Astrocyte of the hippocampus (primary cell): ENCODE data around the gene FOXR1.

Experiments used
- DNase-seq: peaks from one replicate; pipeline ENCODE4 v3.0.0; 2011; ENCODE audit warnings: low read depth, low spot score

FOXR1 gene, protein sequence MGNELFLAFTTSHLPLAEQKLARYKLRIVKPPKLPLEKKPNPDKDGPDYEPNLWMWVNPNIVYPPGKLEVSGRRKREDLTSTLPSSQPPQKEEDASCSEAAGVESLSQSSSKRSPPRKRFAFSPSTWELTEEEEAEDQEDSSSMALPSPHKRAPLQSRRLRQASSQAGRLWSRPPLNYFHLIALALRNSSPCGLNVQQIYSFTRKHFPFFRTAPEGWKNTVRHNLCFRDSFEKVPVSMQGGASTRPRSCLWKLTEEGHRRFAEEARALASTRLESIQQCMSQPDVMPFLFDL

DNA sequence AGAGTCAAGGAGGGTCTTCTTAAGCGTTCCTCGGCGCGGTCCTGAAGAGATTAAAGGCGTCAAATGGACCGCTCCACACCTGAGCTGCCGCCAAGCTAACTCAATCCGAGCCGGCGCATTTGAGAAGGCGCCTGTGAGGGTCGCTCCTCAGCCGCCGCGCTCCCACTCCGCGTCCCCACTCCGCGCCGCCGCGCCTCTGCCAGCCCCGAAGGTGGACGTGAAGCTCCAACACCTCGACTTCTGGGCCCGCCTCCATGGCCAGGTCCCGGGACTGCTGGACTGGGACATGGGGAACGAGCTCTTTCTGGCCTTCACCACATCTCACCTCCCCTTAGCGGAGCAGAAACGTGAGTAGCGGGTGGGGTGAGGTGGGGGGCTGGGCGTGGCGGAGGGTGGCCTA, at the start of gene FOXR1:
FOXR1 (plus strand) TSS at position 116 of the 400 bp plus-strand sequence; CDS start at position 287, 171 bp downstream.
- no peak for DNase-seq

DNA sequence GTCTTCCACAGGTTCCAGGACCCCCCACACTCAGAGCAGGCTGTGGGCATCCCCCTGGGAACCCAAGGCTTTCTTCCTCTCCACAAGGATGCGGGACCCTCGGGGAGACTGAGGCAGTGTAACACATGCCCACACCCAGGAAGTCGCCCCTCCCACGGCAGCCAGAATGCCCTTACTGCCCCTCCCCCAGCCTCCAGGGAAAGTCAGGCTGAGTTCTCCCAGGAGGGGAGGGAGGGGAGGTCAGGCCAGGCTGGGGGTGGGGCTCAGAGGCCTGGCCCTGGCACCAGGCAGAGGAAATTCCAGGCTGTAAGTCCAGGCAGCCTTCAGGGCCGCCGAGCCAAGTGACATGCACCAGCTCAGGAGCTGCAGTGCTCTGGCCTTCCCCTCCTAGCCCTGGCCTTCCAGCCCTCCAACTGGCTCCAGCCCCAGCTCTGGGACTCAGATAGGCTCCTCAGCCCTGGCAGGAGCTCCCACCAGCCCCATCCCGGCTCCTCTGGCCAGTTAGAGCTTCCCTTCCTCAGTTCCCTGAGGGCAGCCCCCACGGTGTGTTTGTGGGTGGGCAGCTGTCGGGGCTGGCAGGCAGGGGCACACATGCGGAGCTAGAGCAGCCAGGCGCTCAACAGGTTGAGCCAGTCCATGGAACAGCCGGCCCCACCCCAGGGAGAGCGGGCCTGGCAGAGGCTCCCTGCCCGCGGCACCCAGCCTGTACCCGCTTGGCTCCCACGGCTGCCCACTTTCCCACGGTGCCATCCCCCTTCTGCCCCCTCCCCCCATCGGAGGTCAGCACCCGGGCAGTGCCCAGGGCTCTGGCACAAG, 49.4 kb upstream of the FOXR1 start:
- peak; percentile 84 for DNase-seq

DNA sequence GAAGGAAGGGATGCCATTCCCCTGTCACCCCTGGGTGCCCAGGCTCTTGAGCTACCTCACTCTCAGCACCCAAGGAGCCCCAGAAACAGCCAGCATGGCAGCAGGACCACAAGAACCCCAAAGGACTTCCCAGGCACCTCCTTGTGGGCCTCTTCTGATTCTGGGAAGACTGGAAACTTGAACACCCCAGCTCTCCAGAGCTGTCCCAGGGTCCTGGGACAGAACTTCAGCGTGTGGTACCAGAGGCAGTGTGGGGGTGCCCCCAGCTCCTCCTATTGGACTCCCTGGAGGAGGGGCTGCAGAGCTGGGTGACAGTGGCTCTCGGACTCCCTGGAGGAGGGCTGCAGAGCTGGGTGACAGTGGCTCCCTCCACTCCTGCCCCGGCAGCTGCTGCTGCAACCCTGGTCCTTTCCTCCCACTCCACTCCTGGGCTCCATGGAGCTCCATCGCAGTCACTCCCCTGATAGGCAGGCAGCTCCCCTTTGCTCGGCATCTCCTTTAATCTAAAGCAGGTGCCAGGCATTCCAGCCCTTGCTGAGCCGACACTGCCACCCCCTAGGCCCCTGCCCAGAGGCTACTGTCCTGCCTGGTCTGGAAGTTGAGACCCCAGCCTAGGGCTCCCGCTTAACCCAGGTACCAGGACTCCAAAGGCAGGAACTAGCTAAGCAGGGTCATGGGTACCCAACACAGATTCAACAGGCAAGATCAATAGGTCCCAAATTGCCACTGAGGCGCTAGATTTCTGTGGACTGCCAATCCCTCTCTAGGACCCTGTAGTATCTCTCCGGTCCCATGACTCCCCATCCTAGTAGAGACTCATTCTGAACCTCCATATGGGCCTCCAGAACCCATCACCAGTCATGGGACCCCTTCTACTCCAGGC, 48.6 kb upstream of the FOXR1 start:
- no peak for DNase-seq

DNA sequence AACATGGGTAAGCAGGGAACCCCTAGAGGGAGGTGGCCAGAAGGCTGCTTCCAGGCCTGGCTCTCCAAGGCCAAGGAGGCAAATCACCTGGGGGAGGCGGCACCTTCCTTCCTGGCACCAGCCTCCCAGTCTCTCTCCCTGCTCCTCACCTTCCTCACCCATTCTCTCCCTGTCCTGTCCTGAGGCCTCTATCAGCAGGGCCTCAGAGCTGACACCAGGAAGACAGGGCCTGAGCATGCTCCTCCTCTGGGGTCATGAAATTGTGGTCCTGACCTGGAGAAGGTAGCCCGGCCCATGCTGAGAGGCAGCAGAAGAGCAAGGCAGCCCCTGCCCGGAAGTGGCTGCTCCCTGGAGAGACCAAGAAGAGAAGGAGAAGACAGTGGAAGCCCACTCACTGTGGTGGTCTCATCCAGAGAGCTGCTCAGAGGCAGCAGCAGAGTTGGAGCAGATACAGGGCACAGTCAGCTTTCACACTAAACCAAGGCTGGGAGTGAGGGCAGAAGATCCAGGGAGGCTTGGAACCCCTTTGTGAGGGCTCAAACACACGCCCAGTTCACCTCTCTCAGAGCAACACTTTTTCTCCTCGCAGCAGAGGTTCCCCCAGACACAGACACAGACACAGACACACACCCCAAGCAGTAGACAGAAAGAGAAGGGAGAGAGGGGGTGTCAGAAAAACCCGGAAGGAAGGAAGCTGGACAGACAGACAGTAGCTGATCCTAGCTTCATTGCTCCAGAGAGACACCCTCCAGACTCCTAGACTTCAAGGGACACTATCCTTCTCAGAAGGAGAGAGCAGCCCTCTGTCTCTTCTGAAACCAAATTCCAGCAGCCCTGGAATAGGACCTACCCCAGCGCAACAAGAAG, 47.6 kb upstream of the FOXR1 start:
- peak; percentile 26 for DNase-seq

DNA sequence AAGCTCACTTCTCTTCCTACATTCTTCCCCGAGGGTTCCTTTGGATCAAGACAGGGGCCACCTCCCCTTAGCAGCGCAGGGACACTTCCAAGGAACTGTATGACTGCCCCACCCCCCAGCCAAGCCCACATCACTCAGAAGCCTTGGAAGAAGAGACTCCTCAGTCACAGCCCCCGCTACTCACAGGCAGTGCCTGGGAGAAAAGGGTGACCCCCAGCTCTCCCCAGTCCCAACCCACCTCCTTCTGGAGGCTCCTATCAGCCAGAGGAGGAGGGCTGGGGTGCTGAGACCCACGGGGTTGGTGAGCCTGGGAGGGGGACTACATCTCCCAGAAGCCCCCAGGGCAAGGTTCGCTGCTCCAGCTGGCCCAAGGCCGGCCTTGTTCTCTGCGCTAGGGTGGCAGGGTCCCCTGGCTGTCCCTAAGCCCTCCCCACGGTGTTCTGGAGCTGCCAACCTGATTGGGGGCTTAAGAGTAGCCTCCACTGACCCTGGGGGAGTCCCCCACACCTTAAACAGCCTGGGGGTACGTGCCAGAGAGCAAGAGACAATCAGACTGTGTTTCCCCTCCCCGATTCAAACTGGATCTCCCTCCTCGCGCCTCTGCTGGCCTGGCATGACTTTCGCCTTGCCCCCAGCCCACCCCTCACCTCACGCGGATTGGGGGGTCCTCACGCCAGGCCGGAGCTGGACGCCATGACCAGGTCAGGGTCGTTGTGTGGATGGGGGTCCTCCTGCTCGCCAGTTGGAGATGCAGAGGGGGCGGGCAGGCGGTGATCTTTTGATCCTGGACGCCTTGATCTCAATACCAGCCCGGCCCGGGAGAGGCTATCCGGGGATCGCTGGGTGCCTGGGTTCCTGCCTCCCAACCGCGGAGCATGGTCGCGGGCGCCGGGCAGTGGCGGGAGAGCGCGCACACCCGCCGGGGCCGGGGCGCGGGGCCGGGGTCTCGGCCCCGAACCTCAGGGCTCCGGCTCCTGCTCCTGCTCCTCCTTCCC, 46.7 kb upstream of the FOXR1 start:
- peak; percentile 73 for DNase-seq

DNA sequence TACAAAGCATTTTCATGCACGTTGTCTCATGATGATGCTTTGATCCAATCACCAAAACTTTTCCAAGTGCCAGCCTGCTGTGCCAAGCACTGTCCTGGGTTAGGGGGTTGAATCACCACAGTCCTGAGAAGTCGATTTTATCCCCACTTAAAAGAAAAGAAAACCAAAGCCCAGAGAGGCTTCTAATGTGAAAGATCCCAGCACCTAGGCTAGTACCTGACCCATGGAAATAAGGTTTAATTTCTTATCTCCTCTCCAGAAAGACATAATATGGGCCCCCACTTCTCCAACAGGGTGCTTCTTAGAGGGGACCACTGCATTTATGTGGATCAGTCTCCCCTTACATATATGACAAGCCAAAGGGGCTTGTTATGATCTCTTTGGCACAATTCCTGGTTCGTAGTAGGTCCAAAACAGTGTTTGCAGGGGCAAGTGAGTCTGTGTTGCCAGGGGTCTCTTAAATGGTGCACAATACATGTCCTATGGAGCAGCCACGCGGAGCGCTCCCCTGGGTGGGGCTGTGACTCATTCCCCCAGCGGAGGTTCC, 43.9 kb upstream of the FOXR1 start:
- no peak for DNase-seq

DNA sequence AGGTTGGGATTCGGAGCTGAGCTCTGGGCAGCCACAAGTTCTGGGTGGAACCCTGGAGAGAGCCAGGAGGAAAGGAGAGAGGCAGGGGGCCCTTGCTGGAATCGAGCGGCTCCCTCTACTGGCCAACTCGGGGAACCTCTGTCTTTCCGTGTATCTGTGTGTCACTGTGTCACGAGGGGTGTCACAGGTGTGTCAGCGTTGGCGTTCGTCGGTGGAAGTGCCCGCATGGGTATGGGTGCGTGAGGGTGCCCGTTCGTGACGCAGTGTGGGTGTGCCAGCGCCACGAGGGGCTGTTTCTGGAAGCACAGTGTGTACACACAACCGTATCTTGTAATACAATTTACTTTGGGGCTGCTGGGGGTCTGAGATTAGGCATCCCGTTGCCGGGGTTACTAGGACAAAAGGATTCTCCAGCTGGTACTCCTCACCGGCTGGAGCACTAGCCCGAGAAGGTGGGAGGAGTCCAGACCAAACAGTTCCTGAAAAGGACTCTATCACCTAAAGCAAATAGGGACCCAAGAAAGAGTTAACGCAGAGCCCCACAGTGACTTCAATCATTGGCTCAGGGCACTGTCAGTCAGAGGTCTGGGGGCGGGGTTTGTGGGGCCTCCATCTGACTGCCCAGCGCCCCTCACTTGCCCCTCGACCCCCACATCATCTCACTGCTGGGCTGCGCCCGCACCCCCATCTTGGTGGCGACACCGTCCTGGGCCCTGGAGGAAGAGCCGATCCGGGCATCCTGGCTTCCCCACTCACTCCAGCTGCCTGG, 43.3 kb upstream of the FOXR1 start:
- peak; percentile 96 for DNase-seq

DNA sequence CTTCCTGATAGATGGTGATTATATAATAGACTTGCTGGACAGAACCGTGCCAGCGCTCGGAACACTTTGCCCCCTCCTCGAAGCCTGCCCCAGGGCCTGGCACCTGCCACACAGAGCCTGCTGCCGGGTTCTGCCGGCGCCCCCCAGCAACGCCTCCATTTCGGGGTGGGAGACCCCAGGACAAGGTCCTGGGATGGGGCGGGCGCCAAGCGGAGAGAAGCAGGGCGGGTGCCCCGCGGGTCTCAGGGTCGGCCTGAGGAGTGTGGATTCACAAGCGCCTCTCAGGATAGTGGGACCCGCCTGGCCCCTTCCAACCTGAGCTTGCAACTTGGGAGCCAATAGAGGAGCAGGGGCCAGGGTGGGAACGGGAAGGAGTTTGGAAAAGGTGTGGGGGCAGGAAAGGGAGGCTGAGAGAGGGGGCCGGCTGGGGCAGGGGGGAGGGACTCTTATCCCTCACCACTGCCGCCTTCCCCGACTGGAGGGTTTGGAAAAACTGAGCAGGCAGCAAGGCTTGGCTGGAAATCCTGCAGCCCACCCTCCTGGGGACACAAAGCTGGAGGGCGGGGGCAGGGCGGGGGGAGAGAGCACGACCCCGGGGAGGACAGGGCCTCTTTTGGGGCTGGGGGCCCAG, 42.6 kb upstream of the FOXR1 start:
- peak; percentile 82 for DNase-seq

DNA sequence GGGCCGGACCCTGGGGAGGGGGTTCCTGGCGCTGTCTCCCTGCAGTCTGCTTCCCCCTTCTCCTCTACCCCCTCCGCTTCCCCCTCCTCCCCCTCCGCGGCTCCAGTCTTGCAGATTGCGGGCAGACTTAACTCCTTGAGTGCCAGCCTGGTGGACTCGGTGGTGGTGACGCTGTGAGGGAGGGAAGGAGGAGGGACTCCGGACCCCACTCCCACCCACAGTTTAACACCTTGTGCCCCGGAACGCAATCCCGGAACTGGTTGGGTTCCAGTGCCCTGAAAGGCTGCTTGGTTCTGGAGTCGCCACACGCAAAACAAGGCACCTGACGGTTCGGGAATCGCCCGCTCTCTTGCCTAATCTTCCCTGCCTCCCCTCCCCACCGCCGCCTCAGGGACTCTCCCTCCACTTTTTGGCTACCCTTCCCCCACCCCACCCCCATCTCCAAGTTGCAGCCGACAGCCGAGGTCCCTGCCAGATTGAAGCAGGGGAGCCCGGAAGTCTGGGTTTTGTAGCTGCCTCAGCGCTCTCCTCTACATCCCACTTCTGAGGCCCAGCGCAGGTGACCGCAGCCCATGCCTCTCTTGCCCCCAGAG, 42.0 kb upstream of the FOXR1 start:
- DNase-seq, result peak; percentile 94

DNA sequence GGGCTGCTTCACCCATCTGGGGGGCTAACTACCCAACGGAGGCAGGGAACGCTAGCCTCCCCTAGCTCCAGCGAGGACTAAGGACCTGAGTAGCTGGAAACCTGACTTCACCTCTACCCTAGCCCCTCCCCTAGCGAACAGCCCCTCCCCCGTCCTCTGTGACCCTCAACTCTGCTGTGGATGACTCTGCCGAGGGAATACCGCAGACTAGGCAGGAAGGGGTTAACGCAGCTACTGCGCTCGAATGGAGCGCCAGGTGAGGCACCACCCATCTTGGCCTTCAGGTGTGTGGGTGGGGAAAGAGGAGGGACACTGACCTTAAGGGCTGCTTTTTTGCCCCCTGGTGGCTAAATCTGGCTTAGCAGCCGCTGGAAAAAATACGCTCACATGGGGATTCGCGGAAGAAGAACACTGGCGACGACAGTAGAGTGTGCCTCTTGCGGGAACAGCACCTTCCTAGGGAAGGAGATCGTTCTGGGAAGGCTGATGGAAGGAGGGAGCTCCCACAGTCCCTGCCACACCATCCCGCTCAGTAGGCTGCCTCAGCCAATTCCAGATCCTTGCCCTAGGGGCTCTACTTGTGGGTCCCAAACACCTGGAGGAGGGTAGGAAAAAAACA, 41.4 kb upstream of the FOXR1 start:
- DNase-seq, result peak; percentile 87

DNA sequence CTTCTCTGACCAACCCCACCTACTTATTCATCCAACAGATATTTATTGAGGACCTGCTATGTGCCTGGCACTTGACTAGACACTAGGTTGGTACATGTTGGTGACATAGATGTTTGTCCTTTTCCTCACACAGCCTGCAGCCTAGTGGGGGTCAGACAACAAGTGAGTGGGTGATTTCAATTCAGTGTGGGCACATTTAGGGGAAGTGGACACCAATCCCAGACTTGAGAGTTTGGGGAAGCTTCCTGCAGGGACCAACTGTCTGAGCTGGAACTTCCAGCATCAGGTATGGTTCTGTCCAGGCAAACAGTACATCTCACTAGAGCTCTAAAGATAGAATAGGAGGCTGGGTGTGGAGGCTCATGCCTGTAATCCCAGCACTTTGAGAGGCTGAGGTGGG, 40.0 kb upstream of the FOXR1 start:
- DNase-seq, result no peak

DNA sequence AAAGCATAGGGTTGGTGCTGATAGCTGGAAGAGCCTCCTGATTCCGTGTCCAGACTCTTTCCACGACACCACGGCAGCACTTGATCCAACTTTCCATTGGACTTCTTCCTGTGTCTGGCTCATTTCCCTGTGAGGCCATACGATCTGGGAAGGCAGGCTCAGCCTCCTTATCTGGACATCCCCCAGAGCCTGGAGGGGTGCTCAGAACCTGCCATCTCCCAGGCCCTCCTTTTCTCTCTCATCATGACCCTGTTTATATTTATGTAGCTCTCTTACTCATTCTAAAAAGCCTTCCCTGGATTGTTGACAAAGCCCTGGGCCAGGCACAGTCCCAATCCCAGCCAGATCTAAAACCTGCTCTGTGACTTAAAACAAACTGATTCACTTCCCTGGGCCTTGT, 38.1 kb upstream of the FOXR1 start:
- DNase-seq, result no peak

DNA sequence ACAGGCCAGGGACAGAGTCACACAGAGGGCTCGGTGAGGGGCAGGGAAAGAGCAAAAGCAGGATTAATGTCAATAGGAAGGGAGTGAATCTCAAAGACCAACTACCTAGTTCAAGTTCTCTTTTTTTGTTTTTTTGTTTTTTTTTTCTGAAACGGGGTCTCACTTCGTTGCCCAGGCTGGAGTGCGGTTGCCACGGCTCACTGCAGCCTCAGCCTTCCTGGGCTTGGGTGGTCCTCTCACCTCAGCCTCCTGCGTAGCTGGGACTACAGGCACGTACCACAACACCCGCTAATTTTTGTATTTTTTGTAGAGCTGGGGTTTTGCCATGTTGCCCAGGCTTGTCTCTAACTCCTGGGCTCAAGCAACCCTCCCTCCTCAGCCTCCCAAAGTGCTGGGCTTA, 36.2 kb upstream of the FOXR1 start:
- no peak for DNase-seq

DNA sequence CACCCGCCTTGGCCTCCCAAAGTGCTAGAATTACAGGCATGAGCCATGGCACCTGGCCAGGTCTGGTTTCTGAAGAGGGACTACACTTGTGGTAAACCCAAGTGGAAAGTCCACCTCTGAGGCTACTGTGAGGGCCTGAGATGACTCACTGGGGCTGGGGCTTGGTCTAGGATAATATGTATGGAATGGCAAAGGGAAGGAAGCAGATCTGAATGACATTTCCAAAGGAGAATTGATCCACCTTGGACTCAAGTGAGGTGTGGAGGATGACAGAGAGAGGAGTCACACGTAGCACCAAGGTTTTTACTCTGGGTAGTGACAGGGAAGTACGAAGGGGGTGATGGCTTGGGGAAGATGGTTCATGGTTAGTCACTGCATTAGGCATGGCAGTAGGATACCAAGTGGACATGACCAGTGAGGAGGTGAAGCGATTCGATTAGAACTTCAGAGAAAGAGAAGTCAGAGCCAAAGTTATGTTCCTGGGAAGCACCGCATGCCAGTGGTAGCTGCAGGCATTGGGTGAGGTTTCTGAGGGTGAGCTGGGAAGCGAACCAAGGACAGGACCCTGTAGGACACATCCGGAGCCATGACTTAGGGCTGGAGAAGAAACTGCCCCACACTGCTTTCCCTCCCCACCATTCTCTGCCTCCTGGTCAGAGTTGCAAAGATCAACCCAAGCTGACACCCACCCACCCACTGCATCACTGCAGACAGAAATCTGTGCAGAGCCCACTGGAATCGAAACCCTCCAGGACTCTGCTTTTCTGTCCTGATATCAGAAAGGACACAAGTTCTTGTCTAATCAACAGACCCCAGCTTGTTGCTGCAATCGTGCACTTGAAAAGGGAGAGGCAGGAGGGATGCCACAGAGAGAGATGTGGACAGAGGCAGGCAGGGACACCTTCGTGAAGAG, 32.8 kb upstream of the FOXR1 start:
- peak; percentile 94 for DNase-seq

DNA sequence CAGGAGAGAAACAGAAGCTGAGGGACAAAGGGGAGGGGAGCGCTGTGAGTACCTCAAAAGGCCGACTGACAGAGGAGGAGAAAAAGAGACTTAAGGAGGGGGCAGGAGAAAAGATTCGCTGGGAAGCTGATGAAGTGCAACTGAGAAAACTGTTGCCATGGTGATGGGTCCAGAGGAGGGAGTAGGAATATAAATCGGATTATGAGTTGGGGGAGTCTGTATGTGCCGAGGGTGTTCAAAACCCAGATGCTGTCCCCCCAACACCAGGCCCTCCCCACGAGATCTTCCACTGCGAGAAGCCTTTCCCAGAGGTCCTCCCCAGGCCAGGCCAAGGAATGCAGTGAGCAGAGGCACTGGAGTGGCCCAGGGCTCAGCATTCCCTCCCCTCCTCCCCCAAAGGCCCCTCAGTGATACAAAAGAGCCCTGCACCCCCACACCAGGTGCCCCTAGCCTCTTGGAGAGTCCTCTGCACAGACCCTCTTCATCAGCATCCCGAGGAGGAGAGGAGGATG, 32.1 kb upstream of the FOXR1 start:
- DNase-seq, result no peak

DNA sequence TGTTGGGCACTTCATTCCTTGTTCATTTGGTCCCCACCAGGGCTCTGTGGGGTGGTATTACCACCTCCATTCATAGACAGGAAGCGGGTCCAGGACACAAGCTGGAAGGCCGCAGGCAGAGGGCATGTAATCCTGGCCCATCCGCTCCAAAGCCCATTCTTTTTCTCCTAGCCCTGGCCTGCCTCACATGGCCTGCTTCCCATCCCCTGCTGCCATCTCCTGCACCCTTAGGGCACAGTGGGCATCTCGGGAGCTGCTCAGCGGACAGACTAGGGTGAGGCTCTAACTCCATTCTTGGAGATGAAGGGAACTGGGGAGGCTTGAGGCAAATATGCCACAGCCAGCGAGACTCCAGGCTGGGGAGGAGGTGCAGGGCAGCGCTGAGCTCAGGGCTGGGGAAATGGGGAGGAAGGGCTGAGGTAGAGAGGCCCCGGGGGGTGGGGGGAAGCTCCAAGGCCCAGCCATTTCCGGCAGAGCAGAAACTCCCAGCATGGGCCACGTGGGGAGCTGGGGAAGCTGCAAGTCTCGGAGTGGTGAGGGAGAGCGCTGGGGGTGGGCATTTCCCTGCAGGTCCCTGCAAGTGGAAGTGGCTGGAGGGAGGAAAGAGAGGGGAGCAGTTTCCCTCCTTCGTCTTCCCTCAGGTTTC, 31.5 kb upstream of the FOXR1 start:
- DNase-seq, result peak; percentile 45
